Skeletal muscle tissue (tissue), 4 donors: ENCODE data around the gene GSE1. TPM values are rescaled to one million over a fixed set of nuclear protein-coding genes. Genes with fewer than 3 reads are reported as not detected.

ENCODE experiments used
- H3K27ac ChIP-seq: one replicate; pipeline ENCODE4 v1.7.0; 2013; ENCODE audit warnings: mild to moderate bottlenecking, low read depth, low read length, inconsistent platforms
- H3K27me3 ChIP-seq, 3 donors: one replicate each; pipeline ENCODE4 v1.7.0; 2013; ENCODE audit warnings: low read length in 3 of 3; ENCODE audit not compliant: control insufficient read depth in 3 of 3, insufficient read depth in 3 of 3
- H3K36me3 ChIP-seq, 3 donors: one replicate each; pipeline ENCODE4 v1.7.0; 2013; ENCODE audit warnings: low read length in 3 of 3; ENCODE audit not compliant: control insufficient read depth in 3 of 3, insufficient read depth in 3 of 3
- H3K4me1 ChIP-seq, 3 donors: one replicate each; pipeline ENCODE4 v1.7.0; 2013; ENCODE audit warnings: low read length in 3 of 3, mild to moderate bottlenecking in 3 of 3; ENCODE audit not compliant: control insufficient read depth in 3 of 3, insufficient read depth in 3 of 3
- H3K4me3 ChIP-seq, 3 donors: one replicate each; pipeline ENCODE4 v1.7.0; 2013; ENCODE audit warnings: low read length in 3 of 3
- H3K9ac ChIP-seq, 3 donors: one replicate each; pipeline ENCODE4 v1.7.0; 2013; ENCODE audit warnings: low read length in 3 of 3, mild to moderate bottlenecking in 3 of 3, moderate library complexity in 2 of 3, low read depth in 1 of 3
- H3K9me3 ChIP-seq, 3 donors: one replicate each; pipeline ENCODE4 v1.7.0; 2013; ENCODE audit warnings: low read length in 3 of 3; ENCODE audit not compliant: control insufficient read depth in 3 of 3
- total RNA-seq: library from RNA; depleted of rRNA; stranded (reverse); fragments of >200 nt; gene quantifications from one replicate; pipeline ENCODE4 v1.2.3, GENCODE V29; 2014
- donor health status: Osteomylitis.

The GSE1 gene
- total RNA-seq, 1 donor from 2014 or later = 27.7 TPM

DNA sequence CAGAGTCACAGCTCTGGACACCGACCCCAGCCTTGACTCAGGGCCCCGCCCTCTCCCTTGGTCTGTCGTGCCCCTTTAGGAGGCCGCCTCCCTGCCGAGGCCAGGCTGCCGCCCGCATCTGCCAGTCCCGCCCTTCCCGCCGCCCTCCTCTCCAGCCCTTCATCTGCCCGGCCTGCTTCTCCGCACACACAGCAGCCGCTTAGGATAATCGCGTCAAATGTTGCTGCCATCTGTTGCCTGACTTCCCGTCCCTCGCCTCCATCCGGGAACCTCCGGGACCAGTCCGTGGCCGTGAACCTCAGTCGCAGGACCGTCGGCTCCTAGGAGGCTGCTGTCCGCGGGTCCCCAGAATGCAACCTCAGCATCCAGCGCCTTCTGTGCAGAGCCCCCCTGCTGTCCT is 11.9 kb downstream of the GSE1 start:
- H3K27me3 ChIP-seq = no peaks in the 10 kb centered on the region
- H3K9ac ChIP-seq = no peak overlapping the region
- peaks cover 31 to 78% (median 52%) of the 10 kb centered on the region in 3 donors for H3K4me1 ChIP-seq
- H3K4me3 ChIP-seq = no peak overlapping the region
- H3K27ac ChIP-seq = no peak overlapping the region
- H3K36me3 ChIP-seq = no peaks in the 10 kb centered on the region
- H3K9me3 ChIP-seq = peaks cover 0 to 4% (median 2%) of the 10 kb centered on the region in 3 donors

DNA sequence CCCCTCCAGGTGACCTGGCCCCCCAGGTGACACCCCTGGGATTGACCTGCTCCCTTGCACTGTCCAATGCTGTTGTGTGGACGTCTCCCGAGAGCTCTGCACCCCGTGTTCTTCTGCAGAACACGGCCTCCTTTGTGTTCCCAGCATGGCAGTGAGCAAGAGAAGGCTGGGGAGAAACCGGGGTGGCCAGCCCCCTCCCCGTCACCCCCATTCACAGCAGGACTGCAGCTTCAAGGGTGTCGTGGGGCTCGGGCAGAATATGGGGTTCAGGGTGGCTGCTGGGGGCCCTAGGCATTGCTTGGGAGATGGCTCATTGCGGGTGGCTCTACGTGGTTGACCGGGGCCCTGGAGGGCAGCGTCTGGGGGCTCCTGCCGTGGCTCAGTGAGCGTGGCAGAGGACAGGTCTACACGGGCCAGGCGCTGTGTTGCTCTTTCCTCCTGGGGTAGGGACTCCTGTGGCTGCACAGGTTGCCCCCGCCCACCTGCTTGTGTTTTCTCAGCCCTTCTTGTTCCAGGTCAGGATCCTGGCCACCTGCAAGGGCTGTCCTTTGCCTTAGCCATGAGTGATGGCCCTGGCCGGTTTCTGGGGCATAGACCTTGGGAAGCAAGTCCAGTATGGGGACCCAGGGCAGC is 12.5 kb downstream of the GSE1 start:
- Histone ChIP-seq H3K36me3 (no peaks in the 10 kb centered on the region), H3K4me1 (peaks cover 31 to 84% (median 55%) of the 10 kb centered on the region in 3 donors), H3K27ac (no peak overlapping the region), H3K9me3 (peaks cover 0 to 4% (median 3%) of the 10 kb centered on the region in 3 donors), H3K27me3 (no peaks in the 10 kb centered on the region), H3K9ac (peak overlapping the region in 1 of 3 donors; percentile 8), H3K4me3 (no peak overlapping the region)

GRCh38 chr16:85626191-85626981 is 13.3 kb downstream of the GSE1 start:
- Histone ChIP-seq H3K4me1 (peaks cover 31 to 87% (median 60%) of the 10 kb centered on the region in 3 donors), H3K9ac (peak overlapping the region in 2 of 3 donors; percentile 27 to 45), H3K27me3 (no peaks in the 10 kb centered on the region), H3K4me3 (no peak overlapping the region), H3K36me3 (no peaks in the 10 kb centered on the region), H3K9me3 (peaks cover 0 to 4% (median 3%) of the 10 kb centered on the region in 3 donors), H3K27ac (peak overlapping the region; percentile 38)

GRCh38 chr16:85627089-85627488 is 14.0 kb downstream of the GSE1 start:
- Histone ChIP-seq H3K27me3 (no peaks in the 10 kb centered on the region), H3K27ac (peak overlapping the region; percentile 94), H3K36me3 (no peaks in the 10 kb centered on the region), H3K4me1 (peaks cover 33 to 86% (median 59%) of the 10 kb centered on the region in 3 donors), H3K4me3 (no peak overlapping the region), H3K9ac (peak overlapping the region in 2 of 3 donors; percentile 89 to 90), H3K9me3 (peaks cover 0 to 4% (median 3%) of the 10 kb centered on the region in 3 donors)

- Histone ChIP-seq H3K27me3 (no peaks in the 10 kb centered on the region), H3K27ac (peak overlapping the region; percentile 94), H3K4me1 (peaks cover 32 to 84% (median 56%) of the 10 kb centered on the region in 3 donors), H3K9me3 (peaks cover 0 to 4% (median 3%) of the 10 kb centered on the region in 3 donors), H3K36me3 (no peaks in the 10 kb centered on the region), H3K4me3 (peak overlapping the region; percentile 23 to 63 (median 63)), H3K9ac (peak overlapping the region; percentile 74 to 90 (median 89))
Observed at GRCh38 chr16:85627526-85628264, 14.6 kb downstream of the GSE1 start.

GRCh38 chr16:85628265-85628556 is 15.1 kb downstream of the GSE1 start:
- Histone ChIP-seq H3K9me3 (peaks cover 0 to 4% (median 3%) of the 10 kb centered on the region in 3 donors), H3K4me3 (peak overlapping the region; percentile 10 to 54 (median 23)), H3K27ac (peak overlapping the region; percentile 94), H3K4me1 (peaks cover 27 to 79% (median 53%) of the 10 kb centered on the region in 3 donors), H3K9ac (peak overlapping the region; percentile 57 to 90 (median 89)), H3K27me3 (no peaks in the 10 kb centered on the region), H3K36me3 (no peaks in the 10 kb centered on the region)

DNA sequence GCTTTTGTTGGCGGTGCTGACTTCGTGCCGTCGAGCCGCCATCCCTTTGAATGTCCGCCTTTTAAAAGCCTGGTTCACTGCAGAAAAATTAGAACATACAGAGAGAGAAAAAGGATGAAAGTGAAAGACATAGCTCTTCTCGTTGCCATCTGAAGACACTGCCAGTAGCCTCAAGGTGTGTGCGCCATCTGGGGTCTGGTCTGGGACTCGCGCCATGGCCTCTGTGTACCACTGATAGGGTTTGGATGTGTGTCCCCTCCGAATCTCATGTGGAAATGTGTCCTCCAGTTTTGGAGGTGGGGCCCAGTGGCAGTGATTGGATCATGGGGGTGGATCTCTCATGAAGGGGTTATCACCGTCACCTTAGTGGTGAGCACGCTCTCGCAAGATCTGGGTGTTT is 15.5 kb downstream of the GSE1 start:
- peak overlapping the region in 2 of 3 donors; percentile 10 to 54 for H3K4me3 ChIP-seq
- peaks cover 0 to 4% (median 3%) of the 10 kb centered on the region in 3 donors for H3K9me3 ChIP-seq
- peak overlapping the region; percentile 57 to 90 (median 89) for H3K9ac ChIP-seq
- no peaks in the 10 kb centered on the region for H3K27me3 ChIP-seq
- peak overlapping the region; percentile 94 for H3K27ac ChIP-seq
- peaks cover 25 to 74% (median 52%) of the 10 kb centered on the region in 3 donors for H3K4me1 ChIP-seq
- H3K36me3 ChIP-seq = no peaks in the 10 kb centered on the region

- Histone ChIP-seq H3K4me3 (peak overlapping the region in 1 of 3 donors; percentile 13), H3K9ac (no peak overlapping the region), H3K9me3 (peaks cover 0 to 4% (median 3%) of the 10 kb centered on the region in 3 donors), H3K27ac (peak overlapping the region; percentile 94), H3K4me1 (peaks cover 25 to 68% (median 49%) of the 10 kb centered on the region in 3 donors), H3K27me3 (no peaks in the 10 kb centered on the region), H3K36me3 (peaks cover 0 to 4% (median 3%) of the 10 kb centered on the region in 3 donors)
Observed at GRCh38 chr16:85629326-85629725, 16.2 kb downstream of the GSE1 start.

GRCh38 chr16:85629853-85630252 is 16.7 kb downstream of the GSE1 start:
- H3K4me3 ChIP-seq = no peak overlapping the region
- peaks cover 0 to 4% (median 3%) of the 10 kb centered on the region in 3 donors for H3K9me3 ChIP-seq
- peaks cover 25 to 66% (median 49%) of the 10 kb centered on the region in 3 donors for H3K4me1 ChIP-seq
- H3K27ac ChIP-seq = no peak overlapping the region
- no peak overlapping the region for H3K9ac ChIP-seq
- H3K27me3 ChIP-seq = no peaks in the 10 kb centered on the region
- H3K36me3 ChIP-seq = peaks cover 0 to 6% (median 4%) of the 10 kb centered on the region in 3 donors
